K562 (cell line): ENCODE measurements around the gene GOPC. TPM values are rescaled to one million over a fixed set of nuclear protein-coding genes. Genes with fewer than 3 reads are reported as not detected.
A peak's percentile ranks its signal among the peaks of the same experiment; 100 is the strongest.

Source experiments
- EP300 ChIP-seq: IDR thresholded peaks from 2 replicates; pipeline ENCODE4 v1.6.1; 2012; ENCODE audit warnings: low read length, improper control_type of control experiment
- ERF ChIP-seq: fragments of 450-650 bp; formaldehyde crosslinking; IDR thresholded peaks from 2 replicates; pipeline ENCODE4 v1.4.0; 2020; ENCODE audit warnings: mild to moderate bottlenecking, mixed read lengths
- HMGXB4 ChIP-seq: sonication (generic); formaldehyde crosslinking; IDR thresholded peaks from 2 replicates; pipeline ENCODE4 v1.8.1; 2023; ENCODE audit warnings: mild to moderate bottlenecking, missing genetic modification reagents
- MAFF ChIP-seq: IDR thresholded peaks from 2 replicates; pipeline ENCODE4 v1.6.1; 2012; ENCODE audit warnings: low read length, improper control_type of control experiment
- MGA ChIP-seq: fragments of 450-650 bp; IDR thresholded peaks from 2 replicates; pipeline ENCODE4 v1.6.1; 2016; ENCODE audit warnings: mild to moderate bottlenecking, moderate library complexity
- MNT ChIP-seq, 2 experiments: fragments of 450-650 bp; conservative IDR thresholded peaks; 2 replicates each; pipeline ENCODE4 v1.6.1; 2017; ENCODE audit warnings: mild to moderate bottlenecking in 2 of 2, moderate library complexity in 2 of 2
- NEUROD1 ChIP-seq: fragments of 150-350 bp; IDR thresholded peaks from 2 replicates; pipeline ENCODE4 v1.6.1; 2014; ENCODE audit warnings: borderline replicate concordance, low read length, low read depth; ENCODE audit not compliant: partially characterized antibody
- PHF20 ChIP-seq: fragments of 450-650 bp; IDR thresholded peaks from 2 replicates; pipeline ENCODE4 v1.6.1; 2018; ENCODE audit not compliant: partially characterized antibody
- RBM25 ChIP-seq: fragments of 200-400 bp; formaldehyde crosslinking; IDR thresholded peaks from 2 replicates; pipeline ENCODE4 v1.6.1; 2018; ENCODE audit warnings: low read length, low read depth, moderate library complexity; ENCODE audit not compliant: severe bottlenecking
- SRSF3 ChIP-seq: fragments of 200-400 bp; formaldehyde crosslinking; IDR thresholded peaks from 2 replicates; pipeline ENCODE4 v1.6.1; 2016; ENCODE audit warnings: mild to moderate bottlenecking, low read length, moderate library complexity; ENCODE audit not compliant: insufficient read depth
- TSC22D4 ChIP-seq: fragments of 450-650 bp; IDR thresholded peaks from 2 replicates; pipeline ENCODE4 v1.6.1; 2016; ENCODE audit warnings: missing genetic modification characterization, missing biosample characterization, control low read depth
- polyA plus RNA-seq, 8 experiments: library from polyadenylated mRNA; depleted of rRNA in 4 of 8; stranded (reverse) in 5 of 8; unstranded in 3 of 8; fragments of >200 nt; fragmentation: Nextera tagmentation in 2 of 8; fragmentation: Illumina TruSeq in 1 of 8; extraction: Ambion mirVana in 2 of 8; extraction: Trizol in 1 of 8; gene quantifications; 2 replicates each; pipeline versions ENCODE4 v1.2.1 to v1.2.3, GENCODE V29; 2011 to 2014; ENCODE audit warnings: inconsistent platforms in 1 of 8, missing spikeins in 1 of 8
- total RNA-seq, 7 experiments: library from RNA; depleted of rRNA in 6 of 7; stranded (reverse); fragments of >200 nt in 6 of 7; fragmentation: Illumina TruSeq in 2 of 7; extraction: Trizol in 2 of 7; gene quantifications; 2 replicates each; pipeline versions ENCODE4 v1.2.1 to v1.2.3, GENCODE V29; 2011 to 2021; ENCODE audit warnings: low replicate concordance in 1 of 7

The GOPC gene
- total and polyA plus RNA-seq, 9 of the 15 experiments (the other 6 are each of a cell fraction or from before 2014, with no cell fraction given), result 10.0 to 32.2 (median 25.6) TPM

GRCh38 chr6:117600008-117600743 lies 2.1 kb downstream of the GOPC start (continued):
- TF ChIP-seq MGA, result peak; percentile 95
- TF ChIP-seq PHF20, result peak; percentile 15
- TF ChIP-seq NEUROD1, result no peak
- TF ChIP-seq TSC22D4, result no peak
- TF ChIP-seq ERF (CRISPR knock-in tag), result no peak
- TF ChIP-seq MNT (conservative IDR thresholded peaks at IDR 0.05), result peak; percentile 27 to 50; a peak in 2 of 4 replicates
- no peak for TF ChIP-seq SRSF3
- no peak for TF ChIP-seq HMGXB4
- TF ChIP-seq EP300, result no peak
- TF ChIP-seq MAFF, result peak; percentile 62
- TF ChIP-seq RBM25, result peak; percentile 5
